ENCODE measurements around the gene MAGI1.

- TF ChIP-seq TARDBP (IDR thresholded peaks at IDR 0.05) (no peak), ZNF384 (IDR thresholded peaks at IDR 0.05) (no peak), FOXK2 (IDR thresholded peaks at IDR 0.05) (no peak), SP1 (IDR thresholded peaks at IDR 0.05) (no peak), PKNOX1 (IDR thresholded peaks at IDR 0.05) (no peak), HDGF (IDR thresholded peaks at IDR 0.05; ENCODE audit: borderline replicate concordance) (no peak), SUZ12 (IDR thresholded peaks at IDR 0.05) (no peak), L3MBTL2 (conservative IDR thresholded peaks at IDR 0.05) (no peak), FOXM1 (IDR thresholded peaks at IDR 0.05; ENCODE audit: borderline replicate concordance) (no peak), BHLHE40 (IDR thresholded peaks at IDR 0.05; ENCODE audit: borderline replicate concordance) (no peak), FOXA1 (IDR thresholded peaks at IDR 0.05) (no peak)
Measured at GRCh38 chr3:66077973-66078372, 39.3 kb upstream of the MAGI1 start.

Data from HEK293T (cell line).